GM21390 (cell line): Measurements from ENCODE around the gene CD72.
"Not testable (repeated sequence)": the region's sequence is repeated elsewhere in the genome, so short reads cannot be mapped to it uniquely, and the experiment has no call there.

ENCODE experiments used
- ATAC-seq: cut with Tn5 transposase; IDR thresholded peaks from one replicate; pipeline ENCODE4 v1.9.1; 2021; ENCODE audit not compliant: unreplicated experiment

CD72 gene

GRCh38 chr9:35616681-35617459 is 1.3 kb downstream of the CD72 start:
- peak; percentile 44 for ATAC-seq

- ATAC-seq, result no peak
These were observed 2.1 kb downstream of the CD72 start for GRCh38 chr9:35615981-35616680.

GRCh38 chr9:35612843-35613242 is 5.4 kb downstream of the CD72 start:
- no peak for ATAC-seq

- not testable (repeated sequence) for ATAC-seq
These were observed 6.1 kb downstream of the CD72 start for GRCh38 chr9:35612066-35612465.

- no peak for ATAC-seq
These were observed 6.9 kb downstream of the CD72 start for GRCh38 chr9:35611230-35611797.

GRCh38 chr9:35609820-35610163 is 8.4 kb downstream of the CD72 start:
- ATAC-seq, result no peak

- no peak for ATAC-seq
These were observed 9.0 kb downstream of the CD72 start for GRCh38 chr9:35609001-35609819.

- no peak for ATAC-seq
These were observed 10.0 kb downstream of the CD72 start for GRCh38 chr9:35608221-35608620.

GRCh38 chr9:35606726-35607125 is 11.5 kb downstream of the CD72 start:
- ATAC-seq, result no peak

GRCh38 chr9:35606138-35606504 is 12.1 kb downstream of the CD72 start:
- no peak for ATAC-seq

GRCh38 chr9:35605351-35606137 is 12.7 kb downstream of the CD72 start:
- peak; percentile 15 for ATAC-seq

- ATAC-seq, result peak; percentile 51
These were observed 13.4 kb downstream of the CD72 start, which contains the start of gene TESK1 for GRCh38 chr9:35604578-35605350. TSS of gene TESK1 (plus strand) at chr9:35605262. CDS start at chr9:35605620, 358 bp downstream.

GRCh38 chr9:35603986-35604577 is 14.1 kb downstream of the CD72 start:
- peak; percentile 79 for ATAC-seq

GRCh38 chr9:35603506-35603985 is 14.7 kb downstream of the CD72 start:
- ATAC-seq, result no peak

GRCh38 chr9:35599763-35600604 is 18.2 kb downstream of the CD72 start:
- no peak for ATAC-seq

GRCh38 chr9:35598866-35599590 is 19.2 kb downstream of the CD72 start:
- no peak for ATAC-seq

GRCh38 chr9:35596907-35597306 is 21.3 kb downstream of the CD72 start:
- ATAC-seq, result not testable (repeated sequence)

- no peak for ATAC-seq
These were observed 23.7 kb downstream of the CD72 start for GRCh38 chr9:35594471-35594870.
